Astrocyte (in vitro differentiated cells and primary cell): Measurements from ENCODE around the gene TP53AIP1.

ENCODE experiments used
- EZH2 ChIP-seq: IDR thresholded peaks from 2 replicates; pipeline ENCODE4 v1.6.1; 2012; ENCODE audit warnings: mild to moderate bottlenecking, low read length, inconsistent platforms; ENCODE audit not compliant: insufficient read depth
- TF ChIP-seq, protein P1 (sequence below): IDR thresholded peaks from 2 replicates; pipeline ENCODE4 v1.5.1; 2011; ENCODE audit warnings: low read depth, mild to moderate bottlenecking, inconsistent platforms, low read length, moderate library complexity; ENCODE audit not compliant: insufficient read depth

DNA sequence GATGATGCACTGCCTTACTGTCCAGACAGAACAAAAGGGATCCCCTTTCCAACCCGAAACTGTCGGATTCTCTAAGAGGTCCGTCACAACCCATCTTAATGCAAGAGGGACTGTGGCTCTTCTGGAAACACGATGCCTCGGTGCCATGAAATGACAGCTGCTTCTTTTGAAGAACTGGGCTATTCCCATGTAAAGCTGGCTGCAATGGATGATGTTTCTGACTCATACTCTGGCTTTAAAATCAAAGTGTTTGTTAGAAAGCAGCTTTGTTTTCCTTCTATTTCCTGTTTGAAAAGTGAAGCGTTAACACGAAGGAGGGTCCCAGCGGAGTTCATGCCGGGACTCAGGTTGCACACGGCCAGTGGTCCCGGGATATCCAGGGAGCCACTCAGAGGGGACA, 3.1 kb downstream of the TP53AIP1 start:
- TF ChIP-seq, protein P1, sequence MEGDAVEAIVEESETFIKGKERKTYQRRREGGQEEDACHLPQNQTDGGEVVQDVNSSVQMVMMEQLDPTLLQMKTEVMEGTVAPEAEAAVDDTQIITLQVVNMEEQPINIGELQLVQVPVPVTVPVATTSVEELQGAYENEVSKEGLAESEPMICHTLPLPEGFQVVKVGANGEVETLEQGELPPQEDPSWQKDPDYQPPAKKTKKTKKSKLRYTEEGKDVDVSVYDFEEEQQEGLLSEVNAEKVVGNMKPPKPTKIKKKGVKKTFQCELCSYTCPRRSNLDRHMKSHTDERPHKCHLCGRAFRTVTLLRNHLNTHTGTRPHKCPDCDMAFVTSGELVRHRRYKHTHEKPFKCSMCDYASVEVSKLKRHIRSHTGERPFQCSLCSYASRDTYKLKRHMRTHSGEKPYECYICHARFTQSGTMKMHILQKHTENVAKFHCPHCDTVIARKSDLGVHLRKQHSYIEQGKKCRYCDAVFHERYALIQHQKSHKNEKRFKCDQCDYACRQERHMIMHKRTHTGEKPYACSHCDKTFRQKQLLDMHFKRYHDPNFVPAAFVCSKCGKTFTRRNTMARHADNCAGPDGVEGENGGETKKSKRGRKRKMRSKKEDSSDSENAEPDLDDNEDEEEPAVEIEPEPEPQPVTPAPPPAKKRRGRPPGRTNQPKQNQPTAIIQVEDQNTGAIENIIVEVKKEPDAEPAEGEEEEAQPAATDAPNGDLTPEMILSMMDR: no peak
- TF ChIP-seq EZH2: no peak
